HG03139 (cell line): ENCODE results near the gene ATP10A.

Experiments used
- ATAC-seq: cut with Tn5 transposase; IDR thresholded peaks from one replicate; pipeline ENCODE4 v1.9.1; 2021; ENCODE audit not compliant: unreplicated experiment

The ATP10A gene

GRCh38 chr15:25742776-25743547, 120.2 kb downstream of the ATP10A start:
- no peak for ATAC-seq

GRCh38 chr15:25742041-25742730, 120.9 kb downstream of the ATP10A start:
- no peak for ATAC-seq

- peak; percentile 51 for ATAC-seq
Measured at GRCh38 chr15:25741256-25741580, 121.9 kb downstream of the ATP10A start.

GRCh38 chr15:25740383-25741255, 122.5 kb downstream of the ATP10A start:
- ATAC-seq: peak; percentile 18

- ATAC-seq: peak; percentile 65
Measured at GRCh38 chr15:25739687-25740121, 123.4 kb downstream of the ATP10A start.

GRCh38 chr15:25738171-25738965, 124.8 kb downstream of the ATP10A start:
- no peak for ATAC-seq

GRCh38 chr15:25737218-25737643, 125.9 kb downstream of the ATP10A start:
- ATAC-seq: no peak

GRCh38 chr15:25736461-25736860, 126.7 kb downstream of the ATP10A start:
- no peak for ATAC-seq

GRCh38 chr15:25735550-25736384, 127.4 kb downstream of the ATP10A start:
- no peak for ATAC-seq

- ATAC-seq: no peak
Measured at GRCh38 chr15:25734680-25735355, 128.3 kb downstream of the ATP10A start.

GRCh38 chr15:25733856-25734679, 129.1 kb downstream of the ATP10A start:
- ATAC-seq: no peak

GRCh38 chr15:25733036-25733855, 129.9 kb downstream of the ATP10A start:
- ATAC-seq: no peak

- ATAC-seq: no peak
Measured at GRCh38 chr15:25732191-25732590, 130.9 kb downstream of the ATP10A start.

GRCh38 chr15:25731411-25731810, 131.7 kb downstream of the ATP10A start:
- ATAC-seq: no peak

- ATAC-seq: no peak
Measured at GRCh38 chr15:25730918-25731317, 132.2 kb downstream of the ATP10A start.

- ATAC-seq: no peak
Measured at GRCh38 chr15:25728816-25729215, 134.3 kb downstream of the ATP10A start.

GRCh38 chr15:25727867-25728600, 135.1 kb downstream of the ATP10A start:
- no peak for ATAC-seq
